Nephron (organoid): Measurements from ENCODE around the gene CLDN6.

ENCODE experiments used
- H3K27ac Mint-ChIP-seq, 3 experiments: 2 replicates each; pipeline ENCODE4 v1.8.0; 2020; ENCODE audit warnings: mixed read lengths in 3 of 3, mild to moderate bottlenecking in 2 of 3, moderate library complexity in 1 of 3
- H3K27me3 Mint-ChIP-seq: 2 replicates; pipeline ENCODE4 v1.8.0; 2021; ENCODE audit warnings: low read depth, mild to moderate bottlenecking, moderate library complexity, mixed read lengths
- H3K36me3 Mint-ChIP-seq: 2 replicates; pipeline ENCODE4 v1.8.0; 2020; ENCODE audit warnings: low read depth, mixed read lengths
- H3K4me1 Mint-ChIP-seq: 2 replicates; pipeline ENCODE4 v1.8.0; 2020; ENCODE audit warnings: mixed read lengths
- H3K4me3 Mint-ChIP-seq, 3 experiments: 2 replicates each; pipeline ENCODE4 v1.8.0; 2020; ENCODE audit warnings: mild to moderate bottlenecking in 3 of 3, mixed read lengths in 3 of 3, moderate library complexity in 2 of 3
- H3K9me3 Mint-ChIP-seq: 2 replicates; pipeline ENCODE4 v1.8.0; 2020; ENCODE audit warnings: mixed read lengths
- TF ChIP-seq, protein P1 (sequence below), 3 experiments: fragments of 200-600 bp; sonication (generic); IDR thresholded peaks; one replicate each; pipeline ENCODE4 v1.5.0; 2021; ENCODE audit warnings: antibody characterized with exemption in 3 of 3; ENCODE audit not compliant: unreplicated experiment in 3 of 3

The CLDN6 gene

GRCh38 chr16:2971134-2971984, 46.6 kb downstream of the CLDN6 start:
- Mint-ChIP-seq H3K27me3 (peaks cover 7% of the 10 kb centered on the region), H3K4me1 (peaks cover 19% of the 10 kb centered on the region), H3K36me3 (no peaks in the 10 kb centered on the region), H3K4me3 (peak overlapping the region; percentile 75 to 82 (median 82)), H3K9me3 (no peaks in the 10 kb centered on the region), H3K27ac (no peak overlapping the region)
- TF ChIP-seq, protein P1, sequence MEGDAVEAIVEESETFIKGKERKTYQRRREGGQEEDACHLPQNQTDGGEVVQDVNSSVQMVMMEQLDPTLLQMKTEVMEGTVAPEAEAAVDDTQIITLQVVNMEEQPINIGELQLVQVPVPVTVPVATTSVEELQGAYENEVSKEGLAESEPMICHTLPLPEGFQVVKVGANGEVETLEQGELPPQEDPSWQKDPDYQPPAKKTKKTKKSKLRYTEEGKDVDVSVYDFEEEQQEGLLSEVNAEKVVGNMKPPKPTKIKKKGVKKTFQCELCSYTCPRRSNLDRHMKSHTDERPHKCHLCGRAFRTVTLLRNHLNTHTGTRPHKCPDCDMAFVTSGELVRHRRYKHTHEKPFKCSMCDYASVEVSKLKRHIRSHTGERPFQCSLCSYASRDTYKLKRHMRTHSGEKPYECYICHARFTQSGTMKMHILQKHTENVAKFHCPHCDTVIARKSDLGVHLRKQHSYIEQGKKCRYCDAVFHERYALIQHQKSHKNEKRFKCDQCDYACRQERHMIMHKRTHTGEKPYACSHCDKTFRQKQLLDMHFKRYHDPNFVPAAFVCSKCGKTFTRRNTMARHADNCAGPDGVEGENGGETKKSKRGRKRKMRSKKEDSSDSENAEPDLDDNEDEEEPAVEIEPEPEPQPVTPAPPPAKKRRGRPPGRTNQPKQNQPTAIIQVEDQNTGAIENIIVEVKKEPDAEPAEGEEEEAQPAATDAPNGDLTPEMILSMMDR (IDR thresholded peaks at IDR 0.05; ENCODE audit: unreplicated experiment in 3 of 3): no peak

- peaks cover 19% of the 10 kb centered on the region for H3K4me1 Mint-ChIP-seq
- TF ChIP-seq, protein P1 (IDR thresholded peaks at IDR 0.05; ENCODE audit: unreplicated experiment in 3 of 3): no peak
- H3K27me3 Mint-ChIP-seq: peaks cover 9% of the 10 kb centered on the region
- H3K27ac Mint-ChIP-seq: no peak overlapping the region
- H3K36me3 Mint-ChIP-seq: no peaks in the 10 kb centered on the region
- no peaks in the 10 kb centered on the region for H3K9me3 Mint-ChIP-seq
- peak overlapping the region; percentile 75 to 82 (median 82) for H3K4me3 Mint-ChIP-seq
Observed at GRCh38 chr16:2970563-2970962, 47.4 kb downstream of the CLDN6 start.

DNA sequence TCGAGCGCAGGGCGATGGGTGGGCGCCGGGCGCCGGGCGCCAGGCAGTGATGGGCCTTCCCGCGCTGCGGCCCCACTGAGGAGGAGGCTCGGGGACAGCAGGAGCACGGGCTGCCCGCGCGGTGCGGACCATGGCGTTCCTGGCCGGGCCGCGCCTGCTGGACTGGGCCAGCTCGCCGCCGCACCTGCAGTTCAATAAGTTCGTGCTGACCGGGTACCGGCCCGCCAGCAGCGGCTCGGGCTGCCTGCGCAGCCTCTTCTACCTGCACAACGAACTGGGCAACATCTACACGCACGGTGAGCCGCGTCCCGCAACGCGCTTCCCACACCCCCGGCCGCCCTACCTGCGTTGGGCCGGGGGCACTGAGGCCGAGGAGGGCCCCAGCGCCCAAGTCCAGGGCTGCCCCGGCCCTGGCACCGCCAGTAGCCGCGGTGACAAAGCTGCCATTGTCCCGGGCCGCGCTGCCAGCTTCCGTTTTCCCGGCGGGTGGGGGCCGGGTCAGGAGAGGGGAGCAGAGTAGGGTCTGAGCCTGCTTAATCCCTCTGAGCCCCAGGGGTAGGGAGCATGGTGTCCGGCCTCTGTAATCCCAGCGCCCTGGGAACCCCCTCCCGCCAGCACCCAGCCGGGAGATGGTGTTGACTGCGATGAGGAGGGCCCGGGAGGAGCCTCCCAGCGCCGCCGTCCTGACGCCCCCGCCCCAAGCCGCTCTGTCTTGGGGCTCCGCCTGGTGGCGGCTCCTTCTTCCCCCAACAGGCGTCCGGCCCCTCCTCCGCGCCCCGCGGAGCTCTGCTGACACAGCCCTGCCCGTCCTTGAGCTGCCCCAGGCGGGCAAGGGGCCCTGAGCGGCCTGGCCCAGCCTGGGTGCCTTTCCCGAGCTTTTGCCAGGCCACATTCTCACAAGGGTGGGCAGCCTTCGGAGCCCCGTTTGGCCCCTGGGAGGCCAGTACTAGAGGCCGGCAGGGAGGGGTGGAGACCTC, 48.1 kb downstream of the CLDN6 start:
- no peak overlapping the region for H3K27ac Mint-ChIP-seq
- TF ChIP-seq, protein P1 (IDR thresholded peaks at IDR 0.05; ENCODE audit: unreplicated experiment in 3 of 3): peak; percentile 17 to 25 (median 17)
- H3K27me3 Mint-ChIP-seq: peaks cover 16% of the 10 kb centered on the region
- H3K4me3 Mint-ChIP-seq: peak overlapping the region; percentile 75 to 82 (median 82)
- no peaks in the 10 kb centered on the region for H3K9me3 Mint-ChIP-seq
- peaks cover 19% of the 10 kb centered on the region for H3K4me1 Mint-ChIP-seq
- H3K36me3 Mint-ChIP-seq: no peaks in the 10 kb centered on the region

DNA sequence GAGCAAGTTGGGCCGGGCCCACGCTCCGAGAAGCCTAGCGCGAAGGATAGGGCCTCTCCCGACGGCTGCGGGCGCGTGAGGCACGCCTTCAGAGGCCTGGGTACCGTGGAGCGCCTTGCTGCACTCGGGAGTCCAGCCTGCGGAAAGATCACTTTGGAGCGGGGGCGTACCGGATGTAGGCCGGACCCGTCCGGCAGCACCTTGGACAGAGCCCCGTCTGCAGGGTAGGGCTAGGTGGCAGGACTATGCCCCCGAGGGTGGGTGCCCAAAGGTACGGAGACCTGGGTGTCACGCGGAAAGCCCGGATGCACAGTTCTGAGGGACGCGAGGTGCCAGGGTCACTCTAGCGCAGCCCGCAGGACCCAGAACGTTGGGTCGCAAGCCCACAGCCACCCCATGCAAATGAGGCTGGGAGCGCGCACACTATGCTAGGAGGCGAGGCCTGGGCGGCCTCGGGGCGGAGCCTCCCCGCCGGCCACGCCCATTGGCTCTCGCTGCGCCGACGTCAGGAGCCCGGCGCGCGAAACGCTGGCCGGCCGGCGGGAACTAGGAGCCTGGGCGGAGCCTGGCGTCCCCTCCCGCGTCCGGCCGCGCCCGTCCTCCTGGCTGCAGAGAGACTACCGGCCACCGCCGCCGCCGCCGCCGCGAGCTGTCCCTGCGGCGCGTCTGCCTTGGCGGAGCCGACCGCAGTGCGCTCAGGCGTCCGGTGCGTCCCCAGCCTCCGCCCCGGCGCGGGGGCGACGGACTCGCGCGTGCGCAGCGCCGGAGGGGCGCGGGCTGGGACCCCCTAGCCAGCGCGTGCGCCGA, 49.0 kb downstream of the CLDN6 start, which contains the start of gene PAQR4:
Gene PAQR4, plus strand, starts transcription at position 611 of the 807 bp plus-strand sequence. CDS start 327 bp downstream, outside the sequence.
- H3K4me1 Mint-ChIP-seq: peaks cover 19% of the 10 kb centered on the region
- H3K27me3 Mint-ChIP-seq: peaks cover 23% of the 10 kb centered on the region
- no peaks in the 10 kb centered on the region for H3K36me3 Mint-ChIP-seq
- TF ChIP-seq, protein P1 (IDR thresholded peaks at IDR 0.05; ENCODE audit: unreplicated experiment in 3 of 3): no peak
- H3K27ac Mint-ChIP-seq: peak within 1 kb of the TSS in 1 of 3 experiments; percentile 49
- H3K9me3 Mint-ChIP-seq: no peaks in the 10 kb centered on the region
- peak within 1 kb of the TSS; percentile 80 to 87 (median 85) for H3K4me3 Mint-ChIP-seq

DNA sequence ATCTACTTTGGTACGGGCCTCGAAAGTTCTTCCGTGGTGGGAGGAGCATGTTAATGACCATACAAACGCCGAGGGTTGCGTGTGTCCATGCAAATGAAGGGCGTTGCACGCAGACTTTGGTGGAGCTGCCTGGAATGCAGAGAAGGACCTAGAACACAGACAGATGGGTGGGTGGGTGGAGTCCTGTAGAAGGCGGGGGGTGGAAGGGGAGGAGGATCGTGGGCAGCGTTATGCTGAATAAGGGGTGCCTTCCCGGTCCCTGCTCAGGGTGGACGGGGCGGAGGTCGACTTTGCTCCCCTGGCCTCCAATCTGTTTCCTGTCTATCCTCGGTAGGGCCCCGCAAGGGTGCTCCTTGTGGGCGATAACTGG, 49.6 kb downstream of the CLDN6 start:
- TF ChIP-seq, protein P1 (IDR thresholded peaks at IDR 0.05; ENCODE audit: unreplicated experiment in 3 of 3): no peak
- peaks cover 28% of the 10 kb centered on the region for H3K27me3 Mint-ChIP-seq
- peaks cover 19% of the 10 kb centered on the region for H3K4me1 Mint-ChIP-seq
- H3K9me3 Mint-ChIP-seq: no peaks in the 10 kb centered on the region
- peak overlapping the region in 1 of 3 experiments; percentile 49 for H3K27ac Mint-ChIP-seq
- no peaks in the 10 kb centered on the region for H3K36me3 Mint-ChIP-seq
- H3K4me3 Mint-ChIP-seq: peak overlapping the region; percentile 80 to 87 (median 85)
